HG02943 (cell line): ENCODE measurements around the gene TMEM171.

ENCODE experiments used
- ATAC-seq: cut with Tn5 transposase; IDR thresholded peaks from one replicate; pipeline ENCODE4 v1.9.1; 2021; ENCODE audit warnings: mild to moderate bottlenecking, low read depth, moderate library complexity; ENCODE audit not compliant: unreplicated experiment

The TMEM171 gene

GRCh38 chr5:73120222-73121118 lies at the start of gene TMEM171:
TSS of gene TMEM171 (plus strand) at chr5:73120575. CDS start at chr5:73123374, 2,799 bp downstream.
- ATAC-seq = no peak

- ATAC-seq = no peak
Observed at GRCh38 chr5:73081093-73081492, 39.3 kb upstream of the TMEM171 start.

GRCh38 chr5:73088026-73088425 lies 32.3 kb upstream of the TMEM171 start:
- no peak for ATAC-seq

GRCh38 chr5:73093943-73094342 lies 26.4 kb upstream of the TMEM171 start:
- no peak for ATAC-seq

GRCh38 chr5:73094415-73094814 lies 26.0 kb upstream of the TMEM171 start:
- ATAC-seq = no peak

GRCh38 chr5:73095564-73096238 lies 24.7 kb upstream of the TMEM171 start:
- ATAC-seq = no peak

- no peak for ATAC-seq
Observed at GRCh38 chr5:73096239-73096575, 24.2 kb upstream of the TMEM171 start.

- no peak for ATAC-seq
Observed at GRCh38 chr5:73097740-73098139, 22.6 kb upstream of the TMEM171 start.

- no peak for ATAC-seq
Observed at GRCh38 chr5:73100109-73100508, 20.3 kb upstream of the TMEM171 start.

GRCh38 chr5:73103870-73104299 lies 16.5 kb upstream of the TMEM171 start:
- ATAC-seq = no peak

GRCh38 chr5:73104326-73104725 lies 16.0 kb upstream of the TMEM171 start:
- no peak for ATAC-seq

GRCh38 chr5:73106335-73106734 lies 14.0 kb upstream of the TMEM171 start:
- ATAC-seq = no peak

GRCh38 chr5:73110190-73110589 lies 10.2 kb upstream of the TMEM171 start:
- no peak for ATAC-seq

GRCh38 chr5:73111536-73111935 lies 8.8 kb upstream of the TMEM171 start:
- no peak for ATAC-seq

GRCh38 chr5:73112359-73112758 lies 8.0 kb upstream of the TMEM171 start:
- no peak for ATAC-seq

- ATAC-seq = no peak
Observed at GRCh38 chr5:73114044-73114688, 6.2 kb upstream of the TMEM171 start.

GRCh38 chr5:73115399-73116051 lies 4.8 kb upstream of the TMEM171 start:
- ATAC-seq = no peak

- no peak for ATAC-seq
Observed at GRCh38 chr5:73116506-73116905, 3.9 kb upstream of the TMEM171 start.

GRCh38 chr5:73117088-73117740 lies 3.2 kb upstream of the TMEM171 start:
- ATAC-seq = no peak

GRCh38 chr5:73118391-73118973 lies 1.9 kb upstream of the TMEM171 start:
- no peak for ATAC-seq
